Inflammatory macrophage treated with lipopolysaccharide for 1 hour (primary cell): ENCODE data around the gene EGFR.
"Not testable (repeated sequence)": the region's sequence is repeated elsewhere in the genome, so short reads cannot be mapped to it uniquely, and the experiment has no call there.

ENCODE experiments used
- DNase-seq, 2 donors: peaks; one replicate each; pipeline ENCODE4 v3.0.0-alpha.2; 2020 to 2022

Gene EGFR

DNA sequence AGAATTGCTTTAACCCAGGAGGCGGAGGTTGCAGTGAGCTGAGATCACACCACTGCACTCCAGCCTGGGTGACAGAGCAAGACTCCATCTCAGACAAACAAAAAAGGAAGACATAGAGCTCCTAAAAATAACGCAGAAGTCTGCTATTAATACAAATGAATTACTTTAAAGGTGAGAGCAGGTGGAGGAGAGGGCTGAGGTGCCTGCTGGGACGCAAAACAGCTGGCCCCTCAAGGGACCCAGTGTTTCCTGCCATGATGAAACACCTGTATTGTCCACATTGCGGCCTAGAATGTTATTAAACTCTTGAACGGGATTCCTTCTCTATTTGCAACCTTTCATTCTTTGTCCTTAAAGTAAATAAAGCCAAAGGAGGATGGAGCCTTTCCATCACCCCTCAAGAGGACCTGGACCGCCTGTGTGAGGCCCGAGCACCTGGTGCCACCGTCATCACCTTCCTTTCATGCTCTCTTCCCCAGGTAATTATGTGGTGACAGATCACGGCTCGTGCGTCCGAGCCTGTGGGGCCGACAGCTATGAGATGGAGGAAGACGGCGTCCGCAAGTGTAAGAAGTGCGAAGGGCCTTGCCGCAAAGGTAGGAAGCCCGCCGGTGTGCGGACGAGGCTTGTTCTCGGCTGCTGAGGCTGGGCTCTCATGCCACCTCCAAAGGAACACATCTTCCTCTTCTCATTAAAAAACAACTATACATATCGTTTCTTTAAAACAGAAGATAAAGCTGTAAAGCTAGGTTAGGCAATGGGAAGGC is 136.7 kb downstream of the EGFR start:
- DNase-seq, result no peak

DNA sequence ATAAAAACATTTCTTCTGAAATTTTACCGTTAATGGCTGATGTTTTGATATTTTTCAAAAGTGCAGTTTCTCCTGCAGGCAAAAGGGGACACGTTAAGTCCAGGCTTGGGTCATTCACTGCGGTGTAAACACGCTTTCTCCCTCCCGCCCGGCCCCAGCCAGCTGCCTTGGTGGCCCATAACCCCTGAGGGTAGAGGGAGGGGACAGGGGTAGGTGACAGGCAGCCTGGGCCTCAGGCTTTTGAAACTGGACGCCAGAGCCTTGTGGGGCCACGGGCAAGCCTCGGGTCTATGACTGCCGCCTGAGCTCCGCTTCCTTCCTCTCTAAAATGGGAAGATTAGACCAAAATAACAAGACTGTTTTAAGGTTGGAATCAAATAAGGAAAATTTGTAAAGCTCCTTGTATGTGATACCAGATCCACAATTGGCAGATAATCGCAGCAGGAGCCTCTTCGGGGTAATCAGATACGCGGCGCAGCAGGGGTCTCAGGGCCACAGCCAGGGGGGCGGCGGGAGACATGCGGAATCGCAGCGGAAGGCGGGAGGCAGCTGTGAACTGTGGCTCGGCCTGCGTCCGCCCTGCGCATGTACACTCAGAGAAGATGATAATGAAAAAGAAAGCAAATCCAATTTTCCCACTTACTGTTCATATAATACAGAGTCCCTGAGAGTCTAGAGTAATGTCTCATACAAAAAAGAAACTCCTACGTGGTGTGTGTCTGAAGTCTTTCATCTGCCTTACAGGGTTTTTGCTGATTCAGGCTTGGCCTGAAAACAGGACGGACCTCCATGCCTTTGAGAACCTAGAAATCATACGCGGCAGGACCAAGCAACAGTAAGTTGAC is 138.3 kb downstream of the EGFR start:
- no peak for DNase-seq

DNA sequence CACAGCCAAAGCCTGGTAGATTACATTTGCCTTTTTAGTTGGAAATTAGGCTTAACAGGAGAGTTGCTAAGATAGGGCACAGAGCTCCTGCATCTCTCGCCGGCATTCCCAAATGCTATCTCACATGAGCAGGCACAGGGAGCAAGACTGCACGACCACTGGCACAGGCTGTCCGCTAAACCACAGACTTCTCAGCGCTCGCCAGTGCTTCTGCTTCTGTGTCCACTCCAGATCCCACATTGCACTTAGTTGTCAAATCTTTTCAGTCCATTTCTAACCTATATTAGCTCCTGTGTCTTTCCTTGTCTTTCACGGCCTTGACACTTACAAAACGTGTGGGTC is 138.9 kb downstream of the EGFR start:
- no peak for DNase-seq

DNA sequence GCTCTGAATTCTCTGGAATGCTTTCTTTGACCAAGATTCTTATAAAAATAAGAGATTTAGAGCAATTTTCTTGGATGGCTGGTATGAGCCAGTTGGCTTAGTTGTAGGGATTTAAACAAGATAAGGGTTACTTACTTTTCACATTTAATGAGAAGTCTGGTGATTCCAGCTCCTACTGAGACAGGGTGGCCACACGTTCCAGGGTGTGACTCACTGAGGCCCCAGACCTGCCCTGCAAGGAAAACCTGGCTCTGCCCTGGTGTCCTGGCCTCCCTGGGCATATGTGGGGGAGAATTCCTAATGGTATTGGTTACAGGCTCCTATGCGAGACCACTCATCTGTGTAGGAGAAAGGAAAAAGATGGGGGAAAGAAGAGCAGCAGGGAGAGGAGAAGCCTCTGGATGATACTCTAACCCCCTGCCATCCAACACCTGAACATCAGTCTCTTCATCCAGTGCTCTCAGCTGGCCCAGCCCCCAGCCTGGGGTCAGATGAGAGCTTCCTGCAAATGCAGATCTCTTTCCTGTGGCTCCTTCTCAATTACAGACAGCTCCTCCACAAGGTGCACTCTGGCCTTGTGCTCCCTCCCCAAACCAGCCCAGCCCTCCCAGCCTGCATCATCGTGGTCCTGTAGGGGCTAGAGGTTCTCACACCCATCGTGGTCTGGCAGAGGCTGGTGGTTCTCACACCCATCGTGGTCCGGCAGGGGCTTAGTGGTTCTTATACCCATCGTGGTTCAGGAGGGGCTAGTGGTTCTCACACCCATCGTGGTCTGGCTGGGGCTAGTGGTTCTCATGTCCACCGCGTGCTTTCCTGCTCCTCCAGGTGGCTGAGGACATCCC is 139.9 kb downstream of the EGFR start:
- DNase-seq, result no peak

DNA sequence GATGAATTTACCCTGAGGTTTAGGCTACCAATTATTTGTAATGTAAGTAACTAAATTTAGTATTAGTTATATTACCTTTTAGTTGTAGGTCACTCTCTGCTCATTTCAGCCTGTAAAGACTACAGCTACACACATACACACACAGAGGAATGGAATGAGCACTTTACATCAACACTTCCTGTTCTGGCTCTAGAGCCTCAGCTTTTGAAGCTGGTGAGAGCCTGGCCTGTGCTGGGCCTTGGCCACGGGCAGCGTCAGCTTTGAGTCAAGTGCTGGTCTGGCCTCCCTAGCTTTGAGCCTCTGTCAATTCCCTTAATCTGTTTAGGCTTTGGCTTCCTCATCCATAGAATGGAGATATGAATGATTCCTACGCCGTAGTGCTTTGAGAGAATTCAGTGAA is 141.7 kb downstream of the EGFR start:
- no peak for DNase-seq

DNA sequence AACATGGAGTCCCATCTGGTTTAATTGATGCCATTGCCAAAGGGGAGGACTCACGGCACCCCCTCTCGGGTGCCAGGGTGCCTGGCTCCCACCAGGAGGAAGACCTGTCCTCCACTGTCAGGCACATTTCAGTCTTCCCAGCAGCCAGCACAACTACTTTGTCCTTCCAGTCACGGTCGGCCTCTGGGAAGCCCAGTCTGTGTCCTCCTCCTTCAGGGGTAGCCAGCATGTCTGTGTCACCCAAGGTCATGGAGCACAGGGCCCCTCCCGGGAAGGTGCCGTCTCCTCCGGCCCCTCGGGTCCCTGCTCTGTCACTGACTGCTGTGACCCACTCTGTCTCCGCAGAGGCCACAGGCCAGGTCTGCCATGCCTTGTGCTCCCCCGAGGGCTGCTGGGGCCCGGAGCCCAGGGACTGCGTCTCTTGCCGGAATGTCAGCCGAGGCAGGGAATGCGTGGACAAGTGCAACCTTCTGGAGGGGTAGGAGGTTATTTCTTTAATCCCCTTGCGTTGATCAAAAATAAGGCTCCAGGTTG is 142.4 kb downstream of the EGFR start:
- no peak for DNase-seq

DNA sequence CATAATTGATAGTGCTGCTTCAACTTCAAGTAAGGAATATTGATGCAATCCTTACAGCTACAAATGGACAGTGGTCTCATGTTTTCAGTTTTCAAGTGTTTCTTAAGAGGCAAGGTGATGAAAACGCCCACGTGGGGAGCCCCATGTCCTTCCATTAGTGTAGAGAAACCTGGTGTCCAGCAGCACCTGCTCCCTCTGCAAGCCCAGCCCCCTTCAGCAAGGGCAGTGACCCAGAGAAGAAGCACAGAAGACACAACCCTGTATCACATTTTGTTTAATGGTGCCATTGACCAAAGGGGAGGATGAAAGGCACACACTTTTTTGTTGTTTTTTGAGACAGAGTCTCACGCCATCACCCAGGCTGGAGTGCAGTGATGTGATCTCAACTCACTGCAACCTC is 143.7 kb downstream of the EGFR start:
- no peak for DNase-seq

DNA sequence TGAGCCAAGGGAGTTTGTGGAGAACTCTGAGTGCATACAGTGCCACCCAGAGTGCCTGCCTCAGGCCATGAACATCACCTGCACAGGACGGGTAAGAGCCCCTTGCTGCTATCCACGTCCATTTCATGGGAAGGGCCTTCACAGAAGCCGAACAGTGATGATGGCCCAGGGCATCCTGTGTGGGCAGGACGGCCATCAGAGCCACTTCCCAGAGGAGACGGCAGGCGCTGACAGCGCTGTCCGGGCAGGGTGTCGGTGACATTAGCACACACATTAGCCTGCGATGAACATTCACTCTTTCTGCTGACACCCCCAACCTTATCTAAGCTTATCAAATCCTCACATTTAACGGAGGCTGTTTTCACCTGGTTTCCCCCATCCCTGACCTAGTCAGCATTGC is 144.9 kb downstream of the EGFR start:
- no peak for DNase-seq

DNA sequence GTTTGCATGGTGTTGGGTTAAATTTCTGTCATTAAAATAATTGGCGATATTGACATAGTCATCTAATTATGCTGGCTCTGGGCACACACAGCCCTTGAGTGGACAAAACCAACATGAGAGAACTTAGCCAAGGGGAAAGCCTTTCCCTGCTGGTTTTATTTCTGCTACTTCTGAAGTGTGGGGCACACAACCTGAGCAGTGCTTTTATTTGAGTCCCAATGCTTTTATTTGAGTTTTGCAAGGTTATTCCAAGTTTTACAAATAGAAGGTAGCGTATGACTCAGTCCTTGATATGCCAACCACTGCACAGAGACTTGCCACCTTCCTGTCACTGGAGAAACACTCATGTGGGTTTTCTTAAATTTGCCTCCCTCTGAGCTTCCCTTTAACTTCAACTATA is 145.7 kb downstream of the EGFR start:
- no peak for DNase-seq

DNA sequence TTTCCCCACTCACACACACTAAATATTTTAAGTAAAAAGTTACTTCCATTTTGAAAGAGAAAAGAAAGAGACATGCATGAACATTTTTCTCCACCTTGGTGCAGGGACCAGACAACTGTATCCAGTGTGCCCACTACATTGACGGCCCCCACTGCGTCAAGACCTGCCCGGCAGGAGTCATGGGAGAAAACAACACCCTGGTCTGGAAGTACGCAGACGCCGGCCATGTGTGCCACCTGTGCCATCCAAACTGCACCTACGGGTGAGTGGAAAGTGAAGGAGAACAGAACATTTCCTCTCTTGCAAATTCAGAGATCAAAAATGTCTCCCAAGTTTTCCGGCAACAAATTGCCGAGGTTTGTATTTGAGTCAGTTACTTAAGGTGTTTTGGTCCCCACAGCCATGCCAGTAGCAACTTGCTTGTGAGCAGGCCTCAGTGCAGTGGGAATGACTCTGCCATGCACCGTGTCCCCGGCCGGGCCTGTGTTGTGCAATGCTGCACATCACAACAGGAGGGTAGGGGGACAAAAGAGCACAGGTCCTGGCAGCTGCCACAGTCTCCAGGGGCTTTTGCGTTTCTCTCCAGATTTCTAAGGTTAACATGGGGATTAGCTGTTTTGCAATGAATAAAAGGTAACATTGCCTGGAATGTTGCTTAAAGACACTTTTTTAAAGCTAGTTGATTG is 146.5 kb downstream of the EGFR start:
- DNase-seq, result no peak

DNA sequence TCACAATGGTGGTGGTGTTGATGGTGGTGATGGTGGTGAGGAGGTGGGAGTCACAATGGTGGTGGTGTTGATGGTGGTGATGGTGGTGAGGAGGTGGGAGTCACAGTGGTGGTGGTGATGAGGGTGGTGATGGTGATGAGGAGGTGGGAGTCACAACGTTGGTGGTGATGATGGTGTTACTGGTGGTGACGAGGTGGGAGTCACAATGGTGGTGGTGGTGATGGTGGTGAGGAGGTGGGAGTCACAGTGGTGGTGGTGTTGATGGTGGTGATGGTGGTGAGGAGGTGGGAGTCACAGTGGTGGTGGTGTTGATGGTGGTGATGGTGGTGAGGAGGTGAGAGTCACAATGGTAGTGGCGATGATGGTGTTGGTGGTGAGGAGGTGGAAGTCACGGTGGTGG is 148.5 kb downstream of the EGFR start:
- not testable (repeated sequence) for DNase-seq

DNA sequence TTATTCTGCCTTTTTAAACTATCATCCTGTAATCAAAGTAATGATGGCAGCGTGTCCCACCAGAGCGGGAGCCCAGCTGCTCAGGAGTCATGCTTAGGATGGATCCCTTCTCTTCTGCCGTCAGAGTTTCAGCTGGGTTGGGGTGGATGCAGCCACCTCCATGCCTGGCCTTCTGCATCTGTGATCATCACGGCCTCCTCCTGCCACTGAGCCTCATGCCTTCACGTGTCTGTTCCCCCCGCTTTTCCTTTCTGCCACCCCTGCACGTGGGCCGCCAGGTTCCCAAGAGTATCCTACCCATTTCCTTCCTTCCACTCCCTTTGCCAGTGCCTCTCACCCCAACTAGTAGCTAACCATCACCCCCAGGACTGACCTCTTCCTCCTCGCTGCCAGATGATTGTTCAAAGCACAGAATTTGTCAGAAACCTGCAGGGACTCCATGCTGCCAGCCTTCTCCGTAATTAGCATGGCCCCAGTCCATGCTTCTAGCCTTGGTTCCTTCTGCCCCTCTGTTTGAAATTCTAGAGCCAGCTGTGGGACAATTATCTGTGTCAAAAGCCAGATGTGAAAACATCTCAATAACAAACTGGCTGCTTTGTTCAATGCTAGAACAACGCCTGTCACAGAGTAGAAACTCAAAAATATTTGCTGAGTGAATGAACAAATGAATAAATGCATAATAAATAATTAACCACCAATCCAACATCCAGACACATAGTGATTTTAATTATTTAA is 151.7 kb downstream of the EGFR start:
- DNase-seq, result no peak

DNA sequence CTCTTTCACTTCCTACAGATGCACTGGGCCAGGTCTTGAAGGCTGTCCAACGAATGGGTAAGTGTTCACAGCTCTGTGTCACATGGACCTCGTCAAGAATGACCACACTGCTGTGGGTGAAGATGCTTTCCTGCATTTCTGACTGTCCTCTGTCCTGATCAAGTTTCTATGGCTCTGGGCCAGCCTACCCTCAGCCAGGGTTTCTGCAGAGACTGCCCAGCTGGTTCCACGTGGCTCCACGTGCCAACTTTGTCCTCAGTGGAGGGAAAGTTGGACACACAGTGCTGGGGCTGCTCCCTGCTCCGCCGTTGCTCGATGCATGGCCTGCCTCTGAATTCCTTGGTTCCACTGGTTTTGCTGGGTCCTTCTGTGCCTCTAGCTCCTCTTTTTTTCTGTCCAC is 152.3 kb downstream of the EGFR start:
- no peak for DNase-seq

DNA sequence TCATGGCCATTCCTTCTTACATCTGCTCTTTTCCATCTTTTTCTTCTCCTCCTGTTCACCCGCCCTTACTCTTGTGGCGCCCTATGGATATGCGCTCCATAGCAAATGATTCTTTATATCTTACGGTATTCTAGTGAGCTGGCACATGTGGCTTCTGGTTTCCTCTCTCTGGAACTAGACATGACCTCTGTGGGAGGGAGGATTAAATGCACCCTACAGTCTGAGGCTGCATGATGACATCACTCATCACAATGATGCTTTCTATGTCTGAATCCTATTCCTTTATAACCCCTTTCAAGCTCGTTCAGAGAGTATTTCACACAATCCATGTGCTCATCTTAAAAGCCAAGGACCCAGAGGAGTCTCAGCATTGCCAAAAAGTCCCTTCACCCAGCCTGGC is 153.3 kb downstream of the EGFR start:
- no peak for DNase-seq

DNA sequence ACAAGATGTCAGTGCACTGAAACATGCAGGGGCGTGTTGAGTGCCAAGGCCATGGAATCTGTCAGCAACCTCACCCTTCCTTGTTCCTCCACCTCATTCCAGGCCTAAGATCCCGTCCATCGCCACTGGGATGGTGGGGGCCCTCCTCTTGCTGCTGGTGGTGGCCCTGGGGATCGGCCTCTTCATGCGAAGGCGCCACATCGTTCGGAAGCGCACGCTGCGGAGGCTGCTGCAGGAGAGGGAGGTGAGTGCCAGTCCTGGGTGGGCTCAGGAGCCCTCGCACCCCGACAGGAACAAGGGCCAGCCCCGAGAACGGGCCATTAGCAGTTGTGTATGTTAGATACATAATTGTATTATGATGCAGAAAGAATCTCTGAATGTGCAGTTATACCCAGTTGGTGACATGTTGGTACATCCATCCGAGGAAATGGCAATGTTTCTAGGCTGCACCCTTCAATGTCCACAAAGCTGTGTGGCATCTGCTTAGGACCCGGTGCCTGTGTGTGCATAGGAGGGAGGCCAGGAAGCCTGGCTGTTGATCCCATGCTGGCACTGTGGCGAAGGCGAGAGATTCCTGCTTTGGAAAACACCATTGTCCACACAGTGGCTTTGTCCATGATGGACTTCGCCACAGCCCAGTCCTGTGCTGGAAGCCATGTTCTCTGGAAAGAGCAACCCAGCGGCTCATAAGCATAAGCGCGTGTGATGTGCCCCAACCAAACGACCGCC is 154.2 kb downstream of the EGFR start:
- no peak for DNase-seq

DNA sequence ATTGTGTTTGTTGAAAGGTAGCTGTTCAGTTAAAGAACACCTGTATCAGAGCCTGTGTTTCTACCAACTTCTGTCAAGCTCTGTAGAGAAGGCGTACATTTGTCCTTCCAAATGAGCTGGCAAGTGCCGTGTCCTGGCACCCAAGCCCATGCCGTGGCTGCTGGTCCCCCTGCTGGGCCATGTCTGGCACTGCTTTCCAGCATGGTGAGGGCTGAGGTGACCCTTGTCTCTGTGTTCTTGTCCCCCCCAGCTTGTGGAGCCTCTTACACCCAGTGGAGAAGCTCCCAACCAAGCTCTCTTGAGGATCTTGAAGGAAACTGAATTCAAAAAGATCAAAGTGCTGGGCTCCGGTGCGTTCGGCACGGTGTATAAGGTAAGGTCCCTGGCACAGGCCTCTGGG is 154.9 kb downstream of the EGFR start:
- no peak for DNase-seq

DNA sequence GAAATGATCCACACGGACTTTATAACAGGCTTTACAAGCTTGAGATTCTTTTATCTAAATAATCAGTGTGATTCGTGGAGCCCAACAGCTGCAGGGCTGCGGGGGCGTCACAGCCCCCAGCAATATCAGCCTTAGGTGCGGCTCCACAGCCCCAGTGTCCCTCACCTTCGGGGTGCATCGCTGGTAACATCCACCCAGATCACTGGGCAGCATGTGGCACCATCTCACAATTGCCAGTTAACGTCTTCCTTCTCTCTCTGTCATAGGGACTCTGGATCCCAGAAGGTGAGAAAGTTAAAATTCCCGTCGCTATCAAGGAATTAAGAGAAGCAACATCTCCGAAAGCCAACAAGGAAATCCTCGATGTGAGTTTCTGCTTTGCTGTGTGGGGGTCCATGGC is 155.6 kb downstream of the EGFR start:
- no peak for DNase-seq

DNA sequence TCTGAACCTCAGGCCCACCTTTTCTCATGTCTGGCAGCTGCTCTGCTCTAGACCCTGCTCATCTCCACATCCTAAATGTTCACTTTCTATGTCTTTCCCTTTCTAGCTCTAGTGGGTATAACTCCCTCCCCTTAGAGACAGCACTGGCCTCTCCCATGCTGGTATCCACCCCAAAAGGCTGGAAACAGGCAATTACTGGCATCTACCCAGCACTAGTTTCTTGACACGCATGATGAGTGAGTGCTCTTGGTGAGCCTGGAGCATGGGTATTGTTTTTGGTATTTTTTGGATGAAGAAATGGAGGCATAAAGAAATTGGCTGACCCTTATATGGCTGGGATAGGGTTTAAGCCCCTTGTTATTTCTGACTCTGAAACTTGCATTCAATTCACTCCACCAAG is 156.0 kb downstream of the EGFR start:
- no peak for DNase-seq

DNA sequence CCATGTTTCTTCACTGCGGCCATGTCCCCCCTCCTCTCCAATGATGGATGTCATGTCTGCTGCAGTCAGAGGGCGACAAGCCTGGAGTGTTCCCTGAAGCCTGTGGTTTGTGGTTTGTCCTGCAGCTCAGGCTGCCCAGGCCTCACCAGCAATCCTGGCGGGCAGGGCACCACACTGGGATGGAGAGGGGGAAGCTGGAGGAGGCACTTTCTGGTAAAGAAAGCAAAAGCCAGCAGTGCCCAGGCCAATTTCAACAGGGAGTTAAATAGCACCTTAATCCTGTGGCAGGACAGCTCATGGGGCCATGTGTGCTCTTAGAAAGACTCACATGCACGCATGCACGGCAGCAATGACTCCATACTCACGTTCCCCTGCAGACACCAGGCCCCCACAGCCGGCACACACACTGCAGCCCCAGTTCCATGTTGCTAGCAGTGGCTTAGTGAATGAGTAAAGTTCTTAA is 158.3 kb downstream of the EGFR start:
- DNase-seq, result no peak

DNA sequence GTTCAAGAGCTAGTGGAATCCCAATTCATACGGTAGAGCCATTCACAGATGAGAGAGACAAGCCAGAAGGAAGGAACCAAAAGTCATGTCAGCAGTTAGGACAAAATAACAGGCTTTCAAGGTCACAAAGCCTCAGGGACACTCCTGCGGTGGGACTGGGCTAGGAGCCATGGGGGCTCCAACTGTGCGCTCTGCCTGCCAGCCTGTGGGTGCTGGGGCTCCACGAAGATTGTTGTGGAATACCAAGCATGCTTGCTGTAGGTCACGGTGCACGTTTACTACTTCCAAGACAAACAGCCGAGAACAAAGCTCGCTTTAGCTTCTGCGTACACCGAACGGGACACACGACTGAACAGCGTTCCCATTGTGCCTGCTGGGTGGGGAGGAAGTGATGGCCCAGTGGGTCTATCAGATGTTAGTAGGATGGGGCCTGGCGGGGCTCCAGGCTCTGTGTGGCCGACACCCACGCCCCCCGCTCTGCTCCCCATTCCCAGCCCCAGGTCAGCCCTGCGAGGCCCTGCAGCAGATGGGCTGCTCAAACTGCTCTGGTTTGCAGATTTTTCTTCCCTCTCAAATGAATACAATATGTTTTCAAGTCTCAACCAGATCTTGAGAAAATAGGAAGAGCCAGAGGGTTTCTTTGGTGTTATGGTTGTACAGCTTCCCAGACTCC is 158.9 kb downstream of the EGFR start:
- no peak for DNase-seq
